Dermis blood vessel endothelial cell (primary cell): ENCODE data around the gene TBC1D30. TPM values are rescaled to one million over a fixed set of nuclear protein-coding genes. Genes with fewer than 3 reads are reported as not detected.

Experiments
- DNase-seq: peaks from one replicate; pipeline ENCODE4 v3.0.0; 2010
- total RNA-seq: library from RNA; depleted of rRNA; stranded (reverse); fragments of >200 nt; gene quantifications from 2 replicates; pipeline ENCODE4 v1.2.3, GENCODE V29; 2014

The TBC1D30 gene
- total RNA-seq, 1 donor from 2014 or later, result 19.6 TPM

DNA sequence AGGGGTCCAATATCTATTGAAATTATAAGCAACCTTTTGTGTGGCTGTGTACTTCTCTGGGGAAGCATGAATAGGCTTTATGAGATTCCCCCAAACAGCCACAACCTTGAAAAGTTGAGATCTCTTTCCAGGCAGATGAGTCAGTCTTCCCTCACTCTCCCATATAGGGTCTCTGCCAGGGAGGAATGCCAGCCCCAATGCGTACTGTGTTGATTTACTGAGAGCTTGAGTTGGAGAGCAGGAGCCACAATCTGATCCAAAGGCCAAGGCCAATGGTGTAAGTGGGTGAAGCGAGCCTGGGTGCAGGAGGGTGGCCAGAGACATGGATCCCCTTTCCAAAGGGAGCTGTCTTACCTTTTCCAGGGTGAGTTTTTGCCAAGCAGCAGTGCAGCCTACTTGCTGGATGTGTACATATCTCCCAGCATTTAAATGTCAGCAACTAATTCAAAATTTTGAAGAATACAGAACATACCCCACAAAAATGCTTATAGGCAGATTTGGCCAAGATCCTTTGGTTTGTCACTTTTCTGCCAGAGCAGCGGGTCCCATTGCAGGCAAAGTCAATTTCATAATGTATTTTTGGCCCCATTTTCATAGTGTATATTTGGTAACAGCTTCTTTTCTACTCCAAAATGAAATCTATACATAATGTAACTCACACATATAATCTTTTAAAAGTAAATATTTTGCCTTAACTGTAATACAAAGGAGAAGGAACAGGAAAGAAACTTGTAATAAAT lies 88.2 kb downstream of the TBC1D30 start:
- DNase-seq, result no peak

DNA sequence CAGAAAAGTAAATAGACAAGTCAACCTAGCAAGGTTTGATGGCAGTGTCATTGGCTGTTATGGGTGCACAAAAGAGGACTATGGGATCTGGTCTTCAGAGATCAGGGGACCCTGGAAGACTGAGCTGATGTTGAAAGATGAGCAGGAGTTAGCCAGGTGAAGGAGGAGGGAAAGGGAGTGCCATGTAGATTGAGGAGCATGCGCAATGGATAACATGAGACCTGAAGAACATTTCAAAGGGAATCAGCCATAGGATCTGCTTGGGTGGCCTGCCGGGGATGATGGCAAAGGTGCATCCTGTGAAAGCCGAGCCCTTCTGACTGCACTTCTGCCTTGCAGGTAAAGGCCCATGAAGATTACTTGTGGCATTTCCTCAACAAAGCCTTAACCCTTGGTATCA lies 90.8 kb downstream of the TBC1D30 start:
- no peak for DNase-seq

DNA sequence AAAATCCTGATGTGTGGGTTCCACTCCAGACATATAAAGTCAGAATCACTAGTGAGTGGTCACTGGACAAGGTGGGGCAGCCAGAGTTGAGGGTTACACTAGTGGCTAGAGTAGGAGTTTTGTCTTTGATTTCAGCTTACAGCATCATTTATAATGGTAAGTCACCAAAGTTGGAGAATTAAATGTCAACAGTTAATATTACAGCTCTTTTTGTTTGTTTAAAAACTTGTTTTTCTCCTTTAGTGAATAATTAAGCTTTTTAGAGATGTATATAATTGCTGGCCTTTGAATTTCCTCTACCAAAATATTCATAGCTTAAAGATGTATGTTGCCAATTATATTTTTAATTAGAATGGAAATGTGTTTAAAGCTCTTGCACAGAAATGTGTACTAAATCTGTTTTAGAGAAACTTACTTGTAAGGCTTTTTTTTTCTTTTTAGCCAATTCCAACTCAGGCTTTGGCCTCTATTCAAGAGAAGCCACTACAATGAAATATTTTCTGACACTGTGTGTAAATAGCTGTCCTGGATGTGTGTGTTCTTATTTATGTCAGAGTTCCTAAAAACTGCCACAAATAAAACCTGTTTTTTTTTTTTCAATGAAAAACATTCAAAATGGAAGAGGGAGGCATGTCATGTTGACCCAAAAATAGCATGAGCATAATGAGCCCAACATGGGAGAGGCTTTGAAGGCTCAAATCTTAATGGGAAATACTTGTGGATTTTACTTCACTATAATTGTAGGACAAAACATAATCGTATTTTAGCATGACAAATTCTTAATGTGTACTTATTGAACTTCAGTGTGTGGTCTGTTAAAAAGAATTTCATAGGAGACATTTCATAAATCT lies 92.2 kb downstream of the TBC1D30 start:
- DNase-seq, result no peak

DNA sequence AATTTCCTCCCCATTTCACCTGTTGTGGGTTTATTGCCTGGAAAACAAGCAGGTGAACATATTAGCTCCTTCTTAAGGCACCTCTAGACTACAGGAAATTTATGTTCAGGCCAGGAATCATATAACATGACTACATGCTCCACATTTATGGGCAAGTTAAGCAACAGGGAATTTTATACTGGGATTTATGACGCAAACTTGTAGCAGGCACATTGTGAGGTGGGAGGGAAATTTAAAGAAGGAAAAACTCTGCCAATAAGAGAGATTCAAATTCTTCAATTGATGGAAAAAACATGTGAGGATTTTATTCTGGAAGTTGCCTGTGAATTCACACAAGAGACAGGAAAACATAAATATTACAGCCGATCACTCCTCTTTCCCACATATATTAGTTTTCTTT lies 93.9 kb downstream of the TBC1D30 start:
- no peak for DNase-seq

DNA sequence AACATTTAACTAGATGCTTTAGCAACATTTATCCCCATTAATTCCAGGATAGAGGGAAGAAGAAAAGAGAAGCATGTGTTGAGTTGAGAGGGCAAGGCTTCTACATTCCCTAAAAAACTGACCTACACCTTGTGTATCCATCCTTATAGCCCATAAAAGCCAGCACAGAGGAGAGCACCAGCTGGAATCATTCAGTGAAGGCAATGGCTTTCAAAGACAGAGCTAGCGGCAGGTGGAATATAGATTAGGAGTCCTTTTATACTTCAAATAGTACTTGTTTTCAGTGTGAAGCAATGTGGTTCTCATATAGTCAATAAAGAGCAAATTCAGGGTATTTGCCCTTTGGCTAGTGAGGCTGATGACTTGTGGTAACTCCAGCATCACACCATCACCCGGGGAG lies 94.4 kb downstream of the TBC1D30 start:
- no peak for DNase-seq

DNA sequence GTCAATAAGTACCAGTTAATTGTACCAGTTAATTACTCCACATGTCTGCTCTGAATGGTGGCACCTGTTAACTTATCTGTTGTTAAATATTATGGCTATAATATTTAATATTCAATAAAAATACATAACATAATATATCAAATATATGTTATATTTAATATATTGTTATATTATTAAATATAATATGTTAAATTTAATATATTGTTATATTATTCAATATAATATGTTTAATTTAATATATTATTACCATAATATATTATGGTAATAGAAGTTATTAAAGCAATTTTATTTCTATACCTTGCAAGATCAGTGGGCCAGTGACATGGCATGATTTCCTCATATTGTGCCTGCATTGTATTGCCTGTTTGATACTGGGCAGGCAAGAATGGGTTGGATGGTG lies 98.4 kb downstream of the TBC1D30 start:
- DNase-seq, result no peak

DNA sequence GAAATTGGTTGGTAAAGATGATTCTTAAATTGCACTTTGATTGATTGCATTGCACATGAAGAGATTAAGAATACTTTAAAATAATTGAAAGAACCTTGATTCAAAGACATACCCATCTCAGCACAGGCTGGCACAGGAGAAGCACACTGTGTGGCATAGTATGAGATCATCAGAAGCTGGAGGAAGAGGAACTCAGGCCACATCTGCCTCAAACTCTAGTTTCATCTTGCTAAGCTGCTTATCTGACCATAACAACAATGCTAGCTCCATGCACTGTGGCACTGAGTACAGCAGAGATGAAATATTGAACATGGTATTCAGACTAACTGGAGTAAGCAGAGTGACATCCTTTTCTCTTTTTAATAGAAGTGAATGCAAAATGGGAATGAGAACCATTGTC lies 99.1 kb downstream of the TBC1D30 start:
- no peak for DNase-seq

Other genes starting within 250 kb of the TBC1D30 start
- 37.9 and 43.4 TPM in 2 replicates for gene RASSF3, start 214.2 kb upstream of the TBC1D30 start, total RNA-seq
- gene GNS, start 65.2 kb upstream of the TBC1D30 start, total RNA-seq, result 346 and 388 TPM in 2 replicates